ENCODE data around the gene SLC2A5. TPM values are rescaled to one million over a fixed set of nuclear protein-coding genes. Genes with fewer than 3 reads are reported as not detected.

Gene SLC2A5
- total and polyA plus RNA-seq, 9 of the 15 experiments (the other 6 are each of a cell fraction or from before 2014, with no cell fraction given): 0.08 TPM; not detected in 8

DNA sequence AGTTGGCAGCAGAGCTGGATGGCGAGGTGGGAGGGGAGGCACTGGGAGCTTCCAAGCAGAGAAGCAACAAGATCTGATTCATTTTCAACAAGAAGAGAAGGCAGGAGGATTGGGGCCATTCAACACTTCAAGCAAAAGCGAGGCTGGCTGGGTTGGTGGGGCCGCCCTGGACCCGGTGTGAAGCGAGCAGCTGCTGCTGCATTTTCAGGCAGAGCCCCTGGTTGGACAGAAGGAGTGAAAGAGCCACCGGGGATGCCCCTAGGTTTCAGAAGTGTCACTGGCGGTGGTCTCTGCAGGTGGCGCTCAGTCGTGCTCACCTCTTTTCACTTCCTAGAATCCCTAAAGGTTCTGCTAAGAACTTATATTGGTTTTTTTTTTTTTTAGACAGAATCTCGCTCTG is 61.2 kb downstream of the SLC2A5 start:
- H3K27me3 ChIP-seq (ENCODE audit: control insufficient read depth in 2 of 2, insufficient read depth in 2 of 2, low read length in 2 of 2): peaks cover 45 to 84% of the 10 kb centered on the region in 2 experiments
- H3K9me1 ChIP-seq (ENCODE audit: control insufficient read depth, insufficient read depth, low read length): no peaks in the 10 kb centered on the region
- H2AFZ ChIP-seq (ENCODE audit: low read depth, low read length): no peak overlapping the region
- no peaks in the 10 kb centered on the region for H3K36me3 ChIP-seq (ENCODE audit: control insufficient read depth, insufficient read depth, low read length)
- no peaks in the 10 kb centered on the region for H3K79me2 ChIP-seq (ENCODE audit: control insufficient read depth, insufficient read depth, low read length)
- H3K9me3 ChIP-seq (replicated peaks; ENCODE audit: control insufficient read depth, insufficient read depth, low read depth, low read length): no peaks in the 10 kb centered on the region
- no peak overlapping the region for H3K4me2 ChIP-seq (ENCODE audit: insufficient read depth, low read length)
- DNase-seq (ENCODE audit: extremely low read depth in 1 of 4, low spot score in 3 of 4) (no peak), FAIRE-seq (no peak), ATAC-seq (no peak)
- no peak overlapping the region for H3K27ac ChIP-seq (ENCODE audit: extremely low read depth, low read depth, low read length)
- TF ChIP-seq MCM7 (IDR thresholded peaks at IDR 0.05) (no peak), RHOXF2B (CRISPR knock-in tag; conservative IDR thresholded peaks at IDR 0.05) (no peak), JUNB (CRISPR knock-in tag; conservative IDR thresholded peaks at IDR 0.05) (no peak), MAFG (tag; conservative IDR thresholded peaks at IDR 0.05) (no peak), ZNF224 (CRISPR knock-in tag; IDR thresholded peaks at IDR 0.05) (no peak), MTA2 (IDR thresholded peaks at IDR 0.05; ENCODE audit: low read depth) (no peak), PHTF2 (CRISPR knock-in tag; IDR thresholded peaks at IDR 0.05) (no peak), ADNP (tag; IDR thresholded peaks at IDR 0.05) (no peak), MITF (IDR thresholded peaks at IDR 0.05) (no peak)
- TF ChIP-seq, protein P1, sequence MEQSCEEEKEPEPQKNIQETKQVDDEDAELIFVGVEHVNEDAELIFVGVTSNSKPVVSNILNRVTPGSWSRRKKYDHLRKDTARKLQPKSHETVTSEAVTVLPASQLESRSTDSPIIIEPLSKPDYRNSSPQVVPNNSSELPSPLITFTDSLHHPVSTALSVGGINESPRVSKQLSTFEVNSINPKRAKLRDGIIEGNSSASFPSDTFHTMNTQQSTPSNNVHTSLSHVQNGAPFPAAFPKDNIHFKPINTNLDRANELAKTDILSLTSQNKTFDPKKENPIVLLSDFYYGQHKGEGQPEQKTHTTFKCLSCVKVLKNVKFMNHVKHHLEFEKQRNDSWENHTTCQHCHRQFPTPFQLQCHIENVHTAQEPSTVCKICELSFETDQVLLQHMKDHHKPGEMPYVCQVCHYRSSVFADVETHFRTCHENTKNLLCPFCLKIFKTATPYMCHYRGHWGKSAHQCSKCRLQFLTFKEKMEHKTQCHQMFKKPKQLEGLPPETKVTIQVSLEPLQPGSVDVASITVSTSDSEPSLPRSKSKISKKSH (CRISPR knock-in tag; IDR thresholded peaks at IDR 0.05): no peak
- CTCF ChIA-PET (ENCODE audit: low intra/inter-chr PET ratio): no interaction called here
- no peak overlapping the region for H3K4me3 ChIP-seq
- intact Hi-C loops (cut with micrococcal nuclease): loop anchor here (5.0 kb wide), 1 partner anchor 189 kb away; no protein-coding TSS in a partner anchor
- 2% methylated on average over 10 of the region's 10 CpGs for WGBS (ENCODE audit: insufficient coverage, low coverage, missing lambda C conversion rate)
- POLR2A ChIA-PET: interaction anchor here (0.9 kb wide), 1 partner anchor 20 kb away, joined by 4 read pairs; no protein-coding TSS in a partner anchor
- BruUV-seq (replicated peaks): no TSS peak
- H3K4me1 ChIP-seq (replicated peaks in 1 of 2; ENCODE audit: control insufficient read depth in 2 of 2, insufficient read depth in 2 of 2, low read length in 2 of 2): peaks cover 0 to 6% of the 10 kb centered on the region in 2 experiments; a peak in 2 of 5 replicates
- H4K20me1 ChIP-seq (replicated peaks; ENCODE audit: control insufficient read depth, insufficient read depth, low read length): peaks cover 13% of the 10 kb centered on the region
- in situ Hi-C loops (cut with MboI): no loop called here
- H3K9ac ChIP-seq (ENCODE audit: insufficient read depth in 1 of 2, low read depth in 2 of 2, low read length in 2 of 2): no peak overlapping the region
